Stimulated activated CD4-positive, alpha-beta T cell treated with anti-CD3 and anti-CD28 coated beads, Interleukin-2, amount 100 ng/mL, for 24 hours (primary cell): Measurements from ENCODE around the gene SHE.

ENCODE experiments used
- DNase-seq, 2 donors: peaks; one replicate each; pipeline ENCODE4 v3.0.0-alpha.2; 2020

The SHE gene

DNA sequence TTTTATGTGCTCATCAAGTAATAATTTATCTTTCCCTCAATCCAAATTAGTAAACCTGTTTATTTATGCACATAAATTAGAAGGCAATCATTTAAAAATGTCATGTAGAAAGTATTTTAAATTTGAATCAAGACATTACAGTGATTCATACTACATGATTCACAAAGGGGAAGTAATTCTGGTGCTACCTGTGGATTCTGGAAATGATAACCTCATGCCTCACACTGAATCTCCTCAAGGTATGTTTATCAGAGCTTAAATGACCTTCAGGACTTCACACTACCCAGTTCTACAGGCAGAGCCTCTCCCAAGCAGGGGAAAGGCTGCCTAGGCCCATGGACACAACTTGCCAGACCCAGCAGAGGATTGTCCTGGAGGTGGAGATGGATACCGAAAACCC is 25.4 kb downstream of the SHE start:
- no peak for DNase-seq

DNA sequence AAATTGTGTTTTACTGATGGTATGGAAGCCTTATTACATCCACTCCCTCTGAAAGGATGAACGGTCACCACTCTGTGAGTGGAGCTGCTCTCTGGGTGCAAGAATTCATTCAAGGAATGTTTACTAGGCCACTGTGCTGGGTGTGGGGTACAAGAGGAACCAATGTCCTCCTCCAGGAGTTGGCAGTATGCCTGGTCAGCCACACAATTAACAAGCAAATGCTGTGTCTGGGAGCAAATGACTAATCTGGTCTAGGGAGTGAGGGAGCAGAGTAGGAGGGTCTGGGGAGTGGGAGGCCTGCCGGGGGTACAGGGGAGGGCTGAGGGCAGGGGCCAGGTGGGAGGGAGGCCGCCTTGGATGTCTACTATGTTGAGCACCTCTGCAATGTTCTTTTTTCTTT is 27.4 kb downstream of the SHE start:
- no peak for DNase-seq

DNA sequence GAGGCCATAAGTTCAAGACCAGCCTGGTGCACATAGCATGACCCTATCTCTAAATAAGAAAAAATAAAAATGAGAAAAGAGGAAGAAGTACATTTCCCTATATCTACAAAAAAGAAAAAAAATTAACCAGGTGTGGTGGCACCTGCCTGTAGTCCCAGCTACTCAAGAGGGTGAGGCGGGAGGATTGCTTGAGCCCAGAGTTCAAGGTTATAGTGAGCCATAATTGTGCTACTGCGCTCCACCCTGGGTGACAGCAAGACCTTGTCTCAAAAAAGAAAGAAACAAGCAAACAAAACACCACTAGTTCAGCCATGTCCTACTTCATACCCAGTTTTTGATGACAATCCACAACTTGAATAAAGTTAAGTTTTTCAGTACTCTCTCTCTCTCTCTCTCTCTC is 30.9 kb downstream of the SHE start:
- DNase-seq, result no peak

DNA sequence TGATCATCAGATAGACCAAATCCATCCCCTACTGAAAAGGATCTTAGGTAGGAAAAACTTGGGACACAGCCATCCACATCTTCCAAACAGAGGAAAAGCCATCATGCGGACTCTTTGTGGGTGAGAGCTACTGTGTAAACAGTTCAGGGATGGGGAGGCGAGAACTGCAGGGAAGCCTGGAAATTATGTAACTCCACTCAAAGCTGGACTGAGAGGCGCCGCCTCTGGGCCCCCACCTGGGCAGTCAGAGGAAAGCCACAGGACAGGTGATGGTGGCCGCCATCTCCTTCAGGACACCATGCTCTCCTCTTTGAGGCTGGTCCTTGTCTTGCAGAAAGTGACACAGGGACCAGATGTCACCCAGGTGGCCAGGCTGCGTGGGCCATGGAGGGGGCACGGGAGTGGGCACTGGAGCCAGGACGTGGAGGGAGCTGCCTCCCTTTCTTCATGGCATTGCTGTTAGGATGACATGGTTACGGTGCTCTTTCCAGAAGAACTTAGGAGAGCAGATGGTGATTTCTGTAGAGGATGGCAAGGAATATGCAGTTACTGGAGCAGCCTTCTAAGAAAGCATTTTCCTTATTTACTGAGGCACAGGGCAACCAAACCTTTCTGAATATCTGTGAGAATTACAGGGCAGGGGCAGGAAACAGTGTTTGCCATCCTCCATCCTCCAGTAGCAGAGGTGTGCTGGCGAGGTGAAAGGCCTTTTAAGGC is 32.2 kb downstream of the SHE start:
- DNase-seq, result no peak

DNA sequence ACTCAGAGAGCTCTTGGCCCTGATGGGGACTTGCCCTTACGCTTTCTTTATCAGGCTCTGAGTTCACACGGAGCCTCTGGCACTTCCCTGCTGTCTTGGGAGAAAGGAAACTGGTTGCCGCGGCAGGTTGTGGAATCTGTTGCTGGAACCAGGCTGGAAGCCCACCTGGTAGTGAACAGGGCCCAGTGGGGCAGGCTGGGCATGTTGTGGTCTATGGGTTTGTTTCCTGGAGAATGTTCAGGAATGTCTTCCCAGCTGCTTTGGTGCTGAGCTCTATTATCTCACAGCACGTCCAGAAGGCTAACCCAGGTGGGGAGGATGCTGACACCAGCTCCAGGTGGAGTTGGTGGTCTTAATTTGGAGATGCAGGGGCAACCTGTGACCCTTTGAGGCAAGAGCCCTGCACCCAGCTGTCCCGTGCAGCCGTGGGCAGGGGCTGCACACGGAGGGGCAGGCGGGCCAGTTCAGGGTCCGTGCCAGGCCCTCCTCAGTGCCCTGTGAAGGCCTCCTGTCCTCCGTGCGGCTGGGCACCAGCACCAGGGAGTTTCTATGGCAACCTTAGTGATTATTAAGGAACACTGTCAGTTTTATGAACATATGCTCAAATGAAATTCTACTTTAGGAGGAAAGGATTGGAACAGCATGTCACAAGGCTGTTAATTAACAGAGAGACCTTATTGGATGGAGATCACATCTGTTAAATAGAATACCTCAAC is 33.5 kb downstream of the SHE start:
- no peak for DNase-seq

DNA sequence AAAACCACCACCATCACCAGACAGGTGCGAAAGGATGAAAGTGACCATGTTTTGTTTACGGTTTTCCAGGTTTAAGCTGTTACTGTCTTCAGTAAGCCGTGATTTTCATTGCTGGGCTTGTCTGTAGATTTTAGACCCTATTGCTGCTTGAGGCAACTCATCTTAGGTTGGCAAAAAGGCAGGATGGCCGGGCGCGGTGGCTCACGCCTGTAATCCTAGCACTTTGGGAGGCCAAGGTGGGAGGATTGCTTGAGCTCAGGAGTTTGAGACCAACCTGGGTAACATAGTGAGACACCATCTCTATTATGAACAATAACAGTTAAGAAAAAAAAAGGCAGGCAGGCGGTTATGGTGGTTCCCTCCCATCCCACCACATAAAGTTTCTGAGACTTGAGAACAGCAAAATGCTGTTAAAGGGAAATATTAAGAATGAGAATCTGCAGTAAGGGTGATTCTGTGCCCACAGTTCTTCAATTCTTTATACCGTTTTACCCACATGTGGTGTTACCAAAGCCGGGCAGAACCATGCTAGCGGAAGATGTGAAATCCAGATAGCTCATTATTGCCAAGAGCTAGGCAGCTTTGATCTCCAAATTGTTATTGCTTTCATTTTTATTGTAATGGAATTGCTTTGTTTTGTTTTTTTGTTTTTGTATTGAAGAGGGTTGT is 34.6 kb downstream of the SHE start:
- peak; percentile 11 to 26 for DNase-seq

DNA sequence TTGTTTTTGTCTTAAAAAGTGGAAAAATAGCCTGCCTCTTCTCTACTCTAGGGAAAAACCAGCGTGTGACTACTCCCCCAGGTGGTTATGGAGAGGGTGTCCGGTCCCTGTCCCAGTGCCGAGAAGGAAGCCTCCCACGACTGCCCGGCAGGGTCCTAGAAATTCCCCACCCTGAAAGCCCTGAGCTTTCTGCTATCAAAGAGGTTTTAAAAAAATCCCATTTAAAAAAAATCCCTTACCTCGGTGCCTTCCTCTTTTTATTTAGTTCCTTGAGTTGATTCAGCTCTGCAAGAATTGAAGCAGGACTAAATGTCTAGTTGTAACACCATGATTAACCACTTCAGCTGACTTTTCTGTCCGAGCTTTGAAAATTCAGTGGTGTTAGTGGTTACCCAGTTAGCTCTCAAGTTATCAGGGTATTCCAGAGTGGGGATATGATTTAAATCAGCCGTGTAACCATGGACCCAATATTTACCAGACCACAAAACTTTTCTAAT is 35.2 kb downstream of the SHE start:
- DNase-seq, result no peak

DNA sequence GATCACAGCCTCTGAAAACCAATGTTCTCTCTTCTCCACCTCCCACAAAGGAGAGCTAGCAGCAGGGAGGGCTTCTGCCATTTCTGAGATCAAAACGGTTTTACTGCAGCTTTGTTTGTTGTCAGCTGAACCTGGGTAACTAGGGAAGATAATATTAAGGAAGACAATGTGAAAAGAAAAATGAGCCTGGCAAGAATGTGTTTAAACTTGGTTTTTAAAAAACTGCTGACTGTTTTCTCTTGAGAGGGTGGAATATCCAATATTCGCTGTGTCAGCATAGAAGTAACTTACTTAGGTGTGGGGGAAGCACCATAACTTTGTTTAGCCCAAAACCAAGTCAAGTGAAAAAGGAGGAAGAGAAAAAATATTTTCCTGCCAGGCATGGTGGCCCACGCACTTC is 36.0 kb downstream of the SHE start:
- no peak for DNase-seq

DNA sequence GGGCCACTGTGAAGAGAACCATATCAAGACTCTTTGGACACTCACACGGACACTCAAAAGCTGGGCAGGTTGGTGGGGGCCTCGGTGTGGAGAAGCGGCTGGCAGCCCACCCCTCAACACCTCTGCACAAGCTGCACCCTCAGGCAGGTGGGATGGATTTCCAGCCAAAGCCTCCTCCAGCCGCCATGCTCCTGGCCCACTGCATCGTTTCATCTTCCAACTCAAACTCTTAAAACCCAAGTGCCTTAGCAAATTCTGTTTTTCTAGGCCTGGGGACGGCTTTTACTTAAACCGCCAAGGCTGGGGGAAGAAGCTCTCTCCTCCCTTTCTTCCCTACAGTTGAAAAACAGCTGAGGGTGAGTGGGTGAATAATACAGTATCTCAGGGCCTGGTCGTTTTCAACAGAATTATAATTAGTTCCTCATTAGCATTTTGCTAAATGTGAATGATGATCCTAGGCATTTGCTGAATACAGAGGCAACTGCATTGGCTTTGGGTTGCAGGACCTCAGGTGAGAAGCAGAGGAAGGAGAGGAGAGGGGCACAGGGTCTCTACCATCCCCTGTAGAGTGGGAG is 36.5 kb downstream of the SHE start:
- DNase-seq, result no peak

DNA sequence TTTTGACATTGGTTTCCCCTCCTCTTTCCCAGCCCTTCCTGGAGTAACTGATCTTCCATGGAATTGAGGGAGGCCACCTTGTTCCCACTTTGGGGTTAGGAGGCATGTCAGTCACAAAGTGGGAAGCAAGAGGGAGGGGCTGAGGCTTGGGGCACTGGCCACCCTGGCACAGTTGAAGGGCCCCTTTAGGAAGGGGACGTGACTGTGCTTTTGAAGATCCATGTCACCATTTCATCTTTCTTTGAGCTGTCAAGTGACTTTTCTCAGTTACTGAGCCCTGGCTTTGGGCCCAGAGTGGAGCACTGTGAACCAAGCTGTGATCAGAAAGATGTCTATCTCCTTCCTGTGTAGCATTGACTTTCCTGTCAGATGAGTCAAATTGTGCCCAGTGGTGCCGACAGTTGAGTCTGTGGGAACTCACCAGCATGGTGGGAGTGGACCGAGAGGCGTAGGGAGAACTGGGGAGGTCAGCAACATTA is 38.7 kb downstream of the SHE start:
- DNase-seq, result peak; percentile 62 to 70

DNA sequence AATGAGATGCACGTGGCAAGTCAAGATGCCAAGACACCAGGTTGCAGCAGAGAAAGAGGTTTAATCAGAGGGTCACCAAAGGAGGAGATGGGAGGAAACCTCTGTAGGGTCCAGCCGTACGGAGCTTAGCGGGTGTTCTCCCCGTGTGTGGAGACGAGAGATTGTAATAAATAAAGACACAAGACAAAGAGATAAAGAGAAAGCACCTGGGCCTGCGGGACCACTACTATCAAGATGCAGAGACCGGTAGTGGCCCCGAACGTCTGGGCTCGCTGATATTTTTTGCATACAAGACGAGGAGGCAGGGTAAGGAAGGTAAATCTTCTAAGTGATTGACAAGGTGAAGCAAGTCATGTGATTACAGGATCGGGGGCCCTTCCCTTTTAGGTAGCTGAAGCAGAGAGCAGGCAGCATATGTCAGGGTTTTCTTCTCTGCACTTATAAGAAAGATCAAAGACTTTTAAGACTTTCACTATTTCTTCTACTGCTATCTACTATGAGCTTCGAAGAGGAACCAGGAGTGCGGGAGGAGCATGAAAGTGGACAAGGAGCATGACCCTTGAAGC is 41.4 kb downstream of the SHE start:
- DNase-seq, result no peak

DNA sequence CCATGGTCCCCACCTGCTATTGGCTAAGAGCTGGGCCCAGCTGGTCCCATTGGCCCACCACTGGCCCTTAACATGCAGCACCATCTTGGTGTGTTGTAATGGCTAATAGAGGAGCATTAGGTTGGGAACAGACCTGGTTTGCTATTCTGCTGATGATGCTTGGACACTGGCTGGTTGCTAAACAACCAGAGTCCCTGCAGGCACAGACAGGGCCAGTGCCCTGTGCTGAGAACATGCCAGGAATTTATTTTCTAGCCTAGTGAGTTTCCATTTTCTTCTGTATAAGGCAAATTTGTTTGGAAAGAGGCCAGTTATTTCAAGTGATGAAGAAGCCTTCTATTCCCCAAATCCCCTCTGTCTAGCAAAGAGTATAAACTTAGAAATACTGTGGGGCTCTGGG is 43.1 kb downstream of the SHE start:
- DNase-seq, result no peak

DNA sequence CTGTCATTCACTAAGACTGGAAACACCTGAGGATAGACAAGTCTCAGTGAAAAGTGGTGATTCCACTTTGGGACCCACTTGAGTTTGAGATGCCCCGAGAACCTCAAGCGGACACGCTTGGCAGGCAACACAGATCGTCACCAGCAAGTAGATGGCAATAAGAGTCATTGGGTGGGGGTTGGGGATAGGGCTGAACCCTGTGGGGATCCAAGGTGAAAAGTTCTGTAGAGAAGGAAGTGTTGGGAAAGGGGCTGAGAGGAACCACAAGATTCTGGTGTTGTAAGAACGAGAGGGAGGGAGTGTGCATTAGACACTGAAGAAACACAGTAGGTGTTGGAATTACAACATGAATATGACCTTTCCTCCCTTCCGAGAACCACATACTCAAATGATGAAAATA is 45.6 kb downstream of the SHE start:
- DNase-seq, result no peak

DNA sequence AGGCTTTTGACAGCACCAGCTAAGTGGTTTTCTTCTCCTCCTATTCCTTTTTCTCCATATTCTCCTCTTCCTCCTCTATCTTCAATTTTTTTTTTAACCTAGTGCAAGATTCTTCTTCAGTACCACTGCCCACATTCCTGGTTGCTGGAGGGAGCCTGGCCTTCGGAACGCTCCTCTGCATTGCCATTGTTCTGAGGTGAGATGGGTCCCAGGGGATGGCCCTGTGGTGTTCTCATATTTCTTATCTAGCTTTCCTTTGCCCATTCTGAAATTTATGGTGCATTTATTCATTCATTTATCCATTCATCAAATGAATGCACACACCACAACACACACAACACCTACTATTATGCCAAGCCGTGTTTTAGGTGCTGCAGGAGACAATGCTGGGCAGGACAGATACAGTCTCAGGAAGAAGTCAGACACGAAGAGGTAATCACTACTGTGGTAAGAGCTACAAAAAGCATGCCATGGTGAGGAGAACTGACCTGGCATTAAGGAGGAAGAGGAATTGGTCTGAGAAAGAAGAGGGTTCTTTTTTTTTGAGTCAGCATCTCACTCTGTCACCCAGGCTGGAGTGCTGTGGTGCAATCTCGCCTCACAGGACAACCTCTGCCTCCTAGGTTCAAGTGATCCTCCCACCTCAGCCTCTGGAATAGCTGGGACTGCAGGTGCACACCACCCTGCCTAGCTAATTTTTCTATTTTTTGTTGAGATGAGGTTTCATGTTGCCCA is 47.7 kb downstream of the SHE start:
- no peak for DNase-seq

DNA sequence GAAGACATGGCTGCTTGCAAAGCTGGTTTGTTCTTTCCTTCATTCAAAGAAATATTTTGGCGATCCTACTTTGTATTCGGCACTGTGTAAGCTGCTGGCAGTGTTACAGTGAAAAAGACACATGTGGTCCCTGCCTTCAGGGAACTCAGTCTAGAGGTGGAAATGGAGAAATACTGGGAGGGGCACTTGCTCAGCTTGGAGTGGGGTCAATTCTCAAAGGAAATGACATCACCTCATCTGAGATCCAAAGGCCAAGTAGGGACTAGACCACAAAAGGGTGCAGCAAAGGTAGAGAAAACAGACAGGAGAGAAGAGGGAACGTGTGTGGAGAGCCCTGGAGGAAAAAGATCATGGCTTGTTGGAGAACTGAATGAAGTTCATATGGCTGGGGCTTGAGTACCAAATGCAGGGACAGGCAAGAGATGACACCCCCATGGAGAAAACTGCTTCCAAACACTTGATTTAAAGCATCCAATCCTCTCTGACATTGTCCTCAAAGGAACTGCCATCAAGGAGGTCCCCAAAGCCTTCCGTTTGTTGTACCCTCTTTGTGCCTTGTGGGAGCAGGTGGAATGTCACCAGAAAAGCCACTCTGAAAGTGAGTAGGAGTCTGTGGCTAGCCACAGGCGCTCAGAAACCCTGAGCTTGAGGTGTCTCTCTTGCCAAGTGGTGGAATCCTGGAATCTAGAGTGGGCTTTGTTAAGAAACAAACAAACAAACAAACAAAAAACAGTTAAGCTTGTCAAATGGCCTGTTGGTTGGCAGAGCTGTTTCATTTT is 48.4 kb downstream of the SHE start:
- DNase-seq, result peak in 1 of 2 donors; percentile 32

DNA sequence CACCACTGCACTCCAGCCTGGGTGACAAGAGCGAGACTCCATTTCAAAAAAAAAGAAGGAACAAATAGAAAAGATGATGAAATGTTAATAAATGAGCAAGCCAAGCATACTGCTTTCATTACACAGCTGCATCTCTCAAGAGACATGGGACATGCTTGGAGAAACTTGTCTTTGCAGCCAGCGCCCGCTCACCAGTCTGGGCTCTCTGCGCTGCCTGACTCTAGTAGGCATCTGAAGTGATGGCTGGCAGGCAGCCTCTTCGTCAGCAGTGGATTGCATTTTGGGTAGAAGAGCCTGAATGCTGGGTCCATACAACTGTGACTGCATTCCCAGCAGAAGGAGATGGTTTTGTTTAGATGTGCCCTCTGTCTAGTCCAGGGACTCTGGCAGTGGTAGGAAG is 49.1 kb downstream of the SHE start:
- no peak for DNase-seq

DNA sequence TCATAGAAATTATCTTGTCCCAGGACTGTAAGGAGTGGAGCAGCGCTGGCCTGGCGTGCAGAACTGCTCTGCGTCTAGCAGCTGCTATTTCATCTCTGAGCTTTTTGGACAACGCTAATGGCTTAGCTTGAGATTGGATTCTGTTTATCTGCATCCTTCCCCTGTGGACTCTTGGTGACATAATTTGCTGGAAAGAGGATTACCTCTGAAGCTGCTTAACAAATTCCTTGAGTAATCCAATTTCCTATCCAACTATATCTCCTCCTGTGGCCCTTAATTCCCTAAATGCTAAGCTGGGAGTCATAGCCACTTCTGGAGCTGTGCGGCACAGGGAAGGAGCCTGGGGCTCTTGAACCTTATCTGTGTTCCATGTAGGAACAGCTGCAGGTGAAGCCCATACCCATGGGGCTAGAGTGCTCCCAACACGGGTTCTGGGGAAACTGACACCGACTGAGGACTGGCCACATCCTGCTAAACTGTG is 53.8 kb downstream of the SHE start:
- DNase-seq, result no peak

DNA sequence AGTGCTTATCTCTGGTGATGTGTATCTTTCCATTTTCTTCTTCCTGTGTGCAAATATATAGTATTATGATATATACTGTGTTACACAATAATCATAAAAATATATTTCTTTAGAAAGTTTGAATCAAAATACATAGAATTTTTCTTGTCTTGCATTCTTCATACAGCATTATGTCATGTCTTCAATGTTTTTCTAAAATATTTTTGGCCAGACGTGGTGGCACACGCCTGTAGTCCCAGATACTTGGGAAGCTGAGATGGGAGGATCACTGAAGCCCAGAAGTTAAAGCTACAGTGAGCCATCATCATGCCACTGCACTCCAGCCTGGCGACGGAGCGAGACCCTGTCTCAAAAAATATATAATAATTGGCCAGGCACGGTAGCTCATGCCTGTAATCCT is 55.4 kb downstream of the SHE start:
- DNase-seq, result no peak

DNA sequence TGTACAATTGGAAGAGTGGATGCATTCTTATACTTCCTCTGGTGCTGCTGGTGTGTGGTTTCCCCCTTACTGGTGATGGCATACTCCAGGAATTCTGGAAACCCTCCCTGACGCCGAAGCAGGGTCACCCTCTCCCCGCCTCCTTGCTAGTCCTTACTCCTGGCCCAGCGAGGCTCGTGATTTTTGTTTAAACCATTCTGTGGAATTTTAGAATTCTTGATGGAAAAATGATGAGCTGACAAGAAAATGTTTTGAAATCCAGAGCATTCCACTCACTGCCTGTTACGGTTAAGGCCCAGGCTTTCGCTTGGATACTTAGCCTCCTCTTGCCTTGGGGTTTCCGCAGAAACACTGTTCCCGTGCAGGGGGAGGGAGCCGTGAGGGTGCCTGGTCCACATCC is 55.9 kb downstream of the SHE start:
- DNase-seq, result no peak

DNA sequence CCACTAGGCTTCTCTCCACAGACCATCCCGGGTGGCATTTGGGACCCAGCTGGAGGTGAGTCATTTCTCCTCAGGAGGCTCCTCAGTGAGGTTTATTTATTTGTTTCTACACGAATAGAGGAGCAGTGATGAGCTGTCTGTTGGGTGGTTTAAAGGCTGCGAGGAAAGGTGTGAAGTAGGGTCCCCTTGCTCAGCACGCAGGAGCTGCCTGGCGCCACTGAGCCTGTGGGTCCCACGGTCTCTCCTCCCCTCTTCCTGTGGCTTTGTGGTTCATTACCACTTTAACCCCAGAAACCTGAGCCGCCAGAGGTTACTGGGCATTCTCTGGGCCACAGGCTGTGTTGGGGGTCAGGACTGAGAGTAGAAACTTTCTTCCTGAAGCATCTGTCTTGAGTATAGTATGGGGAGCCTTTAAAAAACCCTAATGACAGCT is 57.2 kb downstream of the SHE start:
- peak; percentile 42 to 53 for DNase-seq

DNA sequence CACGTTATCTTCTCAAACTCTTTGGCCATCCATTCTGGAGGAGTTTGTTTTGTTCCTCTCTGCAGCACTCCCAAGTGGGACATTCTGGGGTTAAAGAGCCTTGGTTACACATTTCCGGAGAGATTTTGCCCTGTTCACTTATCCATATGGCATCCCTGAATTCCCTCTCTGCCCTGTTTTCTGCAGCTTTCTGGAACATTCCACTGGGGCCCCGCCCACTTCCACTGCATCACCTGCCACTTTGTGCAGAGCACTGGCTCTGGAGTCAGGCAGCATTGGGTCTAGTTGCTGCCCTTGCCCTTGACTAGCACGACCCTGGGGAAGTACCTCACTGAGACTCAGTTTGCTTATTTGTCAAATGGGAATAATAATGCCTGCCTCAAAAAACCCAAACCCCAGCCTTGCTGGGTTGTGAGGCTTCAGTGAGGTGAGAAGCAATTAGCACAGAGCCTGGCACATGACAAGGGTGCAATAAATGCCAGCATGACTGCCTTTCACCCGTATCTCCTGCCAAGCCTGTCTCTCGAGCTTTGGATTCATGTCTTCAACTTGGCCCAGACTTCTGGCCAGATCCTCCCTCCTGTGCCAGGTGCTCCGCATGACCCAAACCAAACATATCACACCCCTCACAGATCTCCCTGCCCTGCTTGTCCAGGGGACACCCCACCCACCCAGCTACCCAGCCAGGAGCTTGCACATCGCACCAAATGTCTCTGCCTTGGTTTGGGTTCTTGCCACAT is 58.8 kb downstream of the SHE start:
- DNase-seq, result no peak
